ENCODE measurements around the gene VPS13C.

Gene VPS13C

GRCh38 chr15:62067448-62068044 lies 7.3 kb upstream of the VPS13C start:
- TF ChIP-seq POLR2AphosphoS5 (IDR thresholded peaks at IDR 0.05; ENCODE audit: low read depth, low read length) (no peak), SIN3A (IDR thresholded peaks at IDR 0.05; ENCODE audit: borderline replicate concordance, insufficient read depth, low read length) (no peak), REST (IDR thresholded peaks at IDR 0.05; ENCODE audit: insufficient read depth in 1 of 2, low read depth in 2 of 2, low read length in 2 of 2) (no peak), TAF1 (IDR thresholded peaks at IDR 0.05; ENCODE audit: borderline replicate concordance, insufficient read depth, low read length) (no peak), FOXP2 (optimal IDR thresholded peaks at IDR 0.05; ENCODE audit: borderline replicate concordance, extremely low read depth, extremely low read length, insufficient read depth) (no peak)

- no peak for TF ChIP-seq SIN3A (IDR thresholded peaks at IDR 0.05; ENCODE audit: borderline replicate concordance, insufficient read depth, low read length)
- TF ChIP-seq TAF1 (IDR thresholded peaks at IDR 0.05; ENCODE audit: borderline replicate concordance, insufficient read depth, low read length): no peak
- no peak for TF ChIP-seq REST (IDR thresholded peaks at IDR 0.05; ENCODE audit: insufficient read depth in 1 of 2, low read depth in 2 of 2, low read length in 2 of 2)
- TF ChIP-seq POLR2AphosphoS5 (IDR thresholded peaks at IDR 0.05; ENCODE audit: low read depth, low read length): no peak
- TF ChIP-seq FOXP2 (optimal IDR thresholded peaks at IDR 0.05; ENCODE audit: borderline replicate concordance, extremely low read depth, extremely low read length, insufficient read depth): no peak
These were observed 6.6 kb upstream of the VPS13C start, which contains the start of gene C2CD4A for GRCh38 chr15:62066663-62067447. C2CD4A (plus strand) TSS chr15:62066977; CDS start chr15:62067614, 637 bp downstream.

GRCh38 chr15:62063825-62064635 lies 3.8 kb upstream of the VPS13C start:
- TF ChIP-seq REST (IDR thresholded peaks at IDR 0.05; ENCODE audit: insufficient read depth in 1 of 2, low read depth in 2 of 2, low read length in 2 of 2): no peak
- no peak for TF ChIP-seq TAF1 (IDR thresholded peaks at IDR 0.05; ENCODE audit: borderline replicate concordance, insufficient read depth, low read length)
- TF ChIP-seq POLR2AphosphoS5 (IDR thresholded peaks at IDR 0.05; ENCODE audit: low read depth, low read length): no peak
- no peak for TF ChIP-seq SIN3A (IDR thresholded peaks at IDR 0.05; ENCODE audit: borderline replicate concordance, insufficient read depth, low read length)
- TF ChIP-seq FOXP2 (optimal IDR thresholded peaks at IDR 0.05; ENCODE audit: borderline replicate concordance, extremely low read depth, extremely low read length, insufficient read depth): no peak

GRCh38 chr15:62060896-62061280 lies 641 bp upstream of the VPS13C start:
- TF ChIP-seq SIN3A (IDR thresholded peaks at IDR 0.05; ENCODE audit: borderline replicate concordance, insufficient read depth, low read length): no peak
- TF ChIP-seq FOXP2 (optimal IDR thresholded peaks at IDR 0.05; ENCODE audit: borderline replicate concordance, extremely low read depth, extremely low read length, insufficient read depth): no peak
- TF ChIP-seq TAF1 (IDR thresholded peaks at IDR 0.05; ENCODE audit: borderline replicate concordance, insufficient read depth, low read length): no peak
- no peak for TF ChIP-seq REST (IDR thresholded peaks at IDR 0.05; ENCODE audit: insufficient read depth in 1 of 2, low read depth in 2 of 2, low read length in 2 of 2)
- TF ChIP-seq POLR2AphosphoS5 (IDR thresholded peaks at IDR 0.05; ENCODE audit: low read depth, low read length): no peak

Data from PFSK-1 (cell line).